ENCODE results near the gene SH3BGRL2.

DNA sequence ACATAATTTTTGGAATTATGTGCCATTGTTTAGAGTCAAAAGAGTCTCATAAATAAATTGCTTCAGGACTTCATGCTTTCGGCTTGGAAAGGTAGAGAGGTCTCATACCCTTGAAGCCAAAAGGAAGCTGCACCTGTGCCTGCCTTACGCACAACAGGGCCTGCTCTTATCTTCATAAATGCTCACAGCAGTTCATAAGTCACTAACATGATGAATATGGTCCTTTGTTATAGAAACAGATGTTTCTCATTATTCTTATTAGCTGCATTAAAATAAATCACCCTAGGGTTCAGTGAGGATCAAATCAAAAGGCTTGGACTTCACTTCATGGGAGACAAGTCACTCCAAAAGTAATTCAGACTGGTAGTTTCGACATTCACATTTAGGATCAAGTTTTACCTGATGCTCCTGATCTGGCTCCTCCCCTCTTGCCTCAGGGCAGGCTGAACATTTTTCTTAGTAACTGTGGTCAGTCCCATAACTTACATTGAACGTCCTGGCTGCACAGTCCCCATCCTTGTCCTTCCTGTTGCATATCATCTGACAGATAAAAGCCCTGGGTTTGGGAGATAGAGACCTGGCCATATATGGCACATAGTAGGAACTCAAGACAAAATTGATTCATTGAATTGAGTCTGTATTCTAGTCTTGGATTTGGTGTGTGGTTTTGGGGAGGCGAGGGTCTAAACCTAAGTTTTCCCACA is 20.7 kb upstream of the SH3BGRL2 start:
- TF ChIP-seq, protein P1, sequence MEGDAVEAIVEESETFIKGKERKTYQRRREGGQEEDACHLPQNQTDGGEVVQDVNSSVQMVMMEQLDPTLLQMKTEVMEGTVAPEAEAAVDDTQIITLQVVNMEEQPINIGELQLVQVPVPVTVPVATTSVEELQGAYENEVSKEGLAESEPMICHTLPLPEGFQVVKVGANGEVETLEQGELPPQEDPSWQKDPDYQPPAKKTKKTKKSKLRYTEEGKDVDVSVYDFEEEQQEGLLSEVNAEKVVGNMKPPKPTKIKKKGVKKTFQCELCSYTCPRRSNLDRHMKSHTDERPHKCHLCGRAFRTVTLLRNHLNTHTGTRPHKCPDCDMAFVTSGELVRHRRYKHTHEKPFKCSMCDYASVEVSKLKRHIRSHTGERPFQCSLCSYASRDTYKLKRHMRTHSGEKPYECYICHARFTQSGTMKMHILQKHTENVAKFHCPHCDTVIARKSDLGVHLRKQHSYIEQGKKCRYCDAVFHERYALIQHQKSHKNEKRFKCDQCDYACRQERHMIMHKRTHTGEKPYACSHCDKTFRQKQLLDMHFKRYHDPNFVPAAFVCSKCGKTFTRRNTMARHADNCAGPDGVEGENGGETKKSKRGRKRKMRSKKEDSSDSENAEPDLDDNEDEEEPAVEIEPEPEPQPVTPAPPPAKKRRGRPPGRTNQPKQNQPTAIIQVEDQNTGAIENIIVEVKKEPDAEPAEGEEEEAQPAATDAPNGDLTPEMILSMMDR (tag by site-specific recombination; IDR thresholded peaks at IDR 0.05): no peak
- TF ChIP-seq YY1 (tag by site-specific recombination; IDR thresholded peaks at IDR 0.05) (no peak), ZNF785 (tag by site-specific recombination; IDR thresholded peaks at IDR 0.05) (no peak), ZNF133 (tag by site-specific recombination; IDR thresholded peaks at IDR 0.05) (no peak), ZNF555 (tag by site-specific recombination; conservative IDR thresholded peaks at IDR 0.05) (no peak), GLI4 (tag by site-specific recombination; IDR thresholded peaks at IDR 0.05) (no peak), MYNN (tag by site-specific recombination; IDR thresholded peaks at IDR 0.05; ENCODE audit: borderline replicate concordance) (no peak), EGR2 (tag by site-specific recombination; IDR thresholded peaks at IDR 0.05; ENCODE audit: low read depth) (no peak), ZNF121 (tag by site-specific recombination; IDR thresholded peaks at IDR 0.05) (no peak), ZNF10 (tag by site-specific recombination; IDR thresholded peaks at IDR 0.05) (no peak)
- TF ChIP-seq, protein P2, sequence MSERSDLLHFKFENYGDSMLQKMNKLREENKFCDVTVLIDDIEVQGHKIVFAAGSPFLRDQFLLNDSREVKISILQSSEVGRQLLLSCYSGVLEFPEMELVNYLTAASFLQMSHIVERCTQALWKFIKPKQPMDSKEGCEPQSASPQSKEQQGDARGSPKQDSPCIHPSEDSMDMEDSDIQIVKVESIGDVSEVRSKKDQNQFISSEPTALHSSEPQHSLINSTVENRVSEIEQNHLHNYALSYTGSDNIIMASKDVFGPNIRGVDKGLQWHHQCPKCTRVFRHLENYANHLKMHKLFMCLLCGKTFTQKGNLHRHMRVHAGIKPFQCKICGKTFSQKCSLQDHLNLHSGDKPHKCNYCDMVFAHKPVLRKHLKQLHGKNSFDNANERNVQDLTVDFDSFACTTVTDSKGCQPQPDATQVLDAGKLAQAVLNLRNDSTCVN (tag by site-specific recombination; optimal IDR thresholded peaks at IDR 0.05): no peak
- TF ChIP-seq, protein P3, sequence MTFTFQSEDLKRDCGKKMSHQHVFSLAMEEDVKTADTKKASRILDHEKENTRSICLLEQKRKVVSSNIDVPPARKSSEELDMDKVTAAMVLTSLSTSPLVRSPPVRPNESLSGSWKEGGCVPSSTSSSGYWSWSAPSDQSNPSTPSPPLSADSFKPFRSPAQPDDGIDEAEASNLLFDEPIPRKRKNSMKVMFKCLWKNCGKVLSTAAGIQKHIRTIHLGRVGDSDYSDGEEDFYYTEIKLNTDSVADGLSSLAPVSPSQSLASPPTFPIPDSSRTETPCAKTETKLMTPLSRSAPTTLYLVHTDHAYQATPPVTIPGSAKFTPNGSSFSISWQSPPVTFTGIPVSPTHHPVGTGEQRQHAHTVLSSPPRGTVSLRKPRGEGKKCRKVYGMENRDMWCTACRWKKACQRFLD (tag by site-specific recombination; IDR thresholded peaks at IDR 0.05): no peak
